ENCODE measurements around the gene SLC24A2.

SLC24A2 gene

GRCh38 chr9:19757745-19758144, 31.1 kb downstream of the SLC24A2 start:
- no peak for DNase-seq (ENCODE audit: low spot score)

- no peak for DNase-seq (ENCODE audit: low spot score)
Observed at GRCh38 chr9:19754921-19755320, 33.9 kb downstream of the SLC24A2 start.

- DNase-seq (ENCODE audit: low spot score) = no peak
Observed at GRCh38 chr9:19748278-19749126, 40.3 kb downstream of the SLC24A2 start.

- no peak for DNase-seq (ENCODE audit: low spot score)
Observed at GRCh38 chr9:19746223-19746622, 42.6 kb downstream of the SLC24A2 start.

- DNase-seq (ENCODE audit: low spot score) = no peak
Observed at GRCh38 chr9:19741178-19741577, 47.7 kb downstream of the SLC24A2 start.

Data from AG08395 (cell line).